Skeletal muscle tissue (tissue), 5 donors: ENCODE measurements around the gene TMEM63C. TPM values are rescaled to one million over a fixed set of nuclear protein-coding genes. Genes with fewer than 3 reads are reported as not detected.

ENCODE experiments used
- H3K27ac ChIP-seq: one replicate; pipeline ENCODE4 v1.7.0; 2013; ENCODE audit warnings: mild to moderate bottlenecking, low read depth, low read length, inconsistent platforms
- H3K27me3 ChIP-seq, 3 donors: one replicate each; pipeline ENCODE4 v1.7.0; 2013; ENCODE audit warnings: low read length in 3 of 3; ENCODE audit not compliant: control insufficient read depth in 3 of 3, insufficient read depth in 3 of 3
- H3K36me3 ChIP-seq, 3 donors: one replicate each; pipeline ENCODE4 v1.7.0; 2013; ENCODE audit warnings: low read length in 3 of 3; ENCODE audit not compliant: control insufficient read depth in 3 of 3, insufficient read depth in 3 of 3
- H3K4me1 ChIP-seq, 3 donors: one replicate each; pipeline ENCODE4 v1.7.0; 2013; ENCODE audit warnings: low read length in 3 of 3, mild to moderate bottlenecking in 3 of 3; ENCODE audit not compliant: control insufficient read depth in 3 of 3, insufficient read depth in 3 of 3
- H3K4me3 ChIP-seq, 3 donors: one replicate each; pipeline ENCODE4 v1.7.0; 2013; ENCODE audit warnings: low read length in 3 of 3
- H3K9ac ChIP-seq, 3 donors: one replicate each; pipeline ENCODE4 v1.7.0; 2013; ENCODE audit warnings: low read length in 3 of 3, mild to moderate bottlenecking in 3 of 3, moderate library complexity in 2 of 3, low read depth in 1 of 3
- H3K9me3 ChIP-seq, 3 donors: one replicate each; pipeline ENCODE4 v1.7.0; 2013; ENCODE audit warnings: low read length in 3 of 3; ENCODE audit not compliant: control insufficient read depth in 3 of 3
- small RNA-seq: library from RNA; depleted of rRNA; stranded (forward); fragments of <200 nt; gene quantifications from one replicate; pipeline ENCODE3, GENCODE V24; 2014
- total RNA-seq: library from RNA; depleted of rRNA; stranded (reverse); fragments of >200 nt; gene quantifications from one replicate; pipeline ENCODE4 v1.2.3, GENCODE V29; 2014
- donor health status: Osteomylitis.

Gene TMEM63C
- total RNA-seq, 1 donor from 2014 or later = 3.1 TPM

DNA sequence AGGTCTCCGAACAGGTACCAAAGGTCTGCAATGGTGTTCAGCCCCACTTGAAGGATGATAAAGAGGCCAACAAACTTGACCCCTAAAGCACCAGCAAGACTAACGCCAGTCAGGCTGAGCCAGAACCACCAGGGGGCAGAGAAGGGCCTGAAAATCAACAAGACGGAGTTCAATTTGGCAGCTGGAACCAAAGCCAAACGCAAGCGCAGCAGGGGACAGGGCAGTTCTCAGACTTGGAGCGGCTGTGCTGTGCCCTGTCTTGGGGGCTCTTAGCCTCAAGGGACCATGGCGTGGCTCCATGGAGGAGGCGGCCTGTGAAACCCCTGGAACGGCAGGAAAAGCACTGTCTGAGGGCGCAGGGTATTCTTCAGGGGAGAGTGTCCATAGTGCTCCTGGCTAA lies 119.5 kb downstream of the TMEM63C start:
- Histone ChIP-seq H3K27ac (no peak overlapping the region), H3K9me3 (no peaks in the 10 kb centered on the region), H3K36me3 (peaks cover 18 to 31% (median 23%) of the 10 kb centered on the region in 3 donors), H3K27me3 (no peaks in the 10 kb centered on the region), H3K9ac (peak overlapping the region; percentile 8 to 80 (median 68)), H3K4me3 (peak overlapping the region; percentile 59 to 72 (median 60)), H3K4me1 (peaks cover 14 to 44% (median 29%) of the 10 kb centered on the region in 3 donors)

DNA sequence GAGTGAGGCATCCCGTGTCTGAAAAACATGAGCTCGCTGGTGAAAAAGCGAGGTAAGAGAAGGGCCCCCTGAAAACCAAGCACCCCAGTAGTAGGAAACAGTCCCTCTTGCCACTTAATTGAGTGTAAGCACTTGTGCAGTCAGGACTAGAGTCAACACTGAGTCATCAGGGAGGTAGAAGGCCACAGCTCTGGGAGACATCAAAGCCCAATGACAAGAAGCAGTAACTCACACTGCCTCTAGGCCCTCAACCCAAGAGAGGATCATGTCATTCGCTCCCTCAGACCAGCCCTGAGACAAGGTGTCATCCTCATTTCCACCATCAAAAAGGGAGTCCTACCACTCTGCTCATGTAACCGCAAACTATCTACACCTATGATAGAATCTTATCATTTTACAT lies 121.3 kb downstream of the TMEM63C start:
- Histone ChIP-seq H3K4me1 (peaks cover 29 to 59% (median 37%) of the 10 kb centered on the region in 3 donors), H3K36me3 (peaks cover 9 to 17% (median 13%) of the 10 kb centered on the region in 3 donors), H3K9me3 (no peaks in the 10 kb centered on the region), H3K27ac (peak overlapping the region; percentile 84), H3K9ac (no peak overlapping the region), H3K27me3 (no peaks in the 10 kb centered on the region), H3K4me3 (no peak overlapping the region)

DNA sequence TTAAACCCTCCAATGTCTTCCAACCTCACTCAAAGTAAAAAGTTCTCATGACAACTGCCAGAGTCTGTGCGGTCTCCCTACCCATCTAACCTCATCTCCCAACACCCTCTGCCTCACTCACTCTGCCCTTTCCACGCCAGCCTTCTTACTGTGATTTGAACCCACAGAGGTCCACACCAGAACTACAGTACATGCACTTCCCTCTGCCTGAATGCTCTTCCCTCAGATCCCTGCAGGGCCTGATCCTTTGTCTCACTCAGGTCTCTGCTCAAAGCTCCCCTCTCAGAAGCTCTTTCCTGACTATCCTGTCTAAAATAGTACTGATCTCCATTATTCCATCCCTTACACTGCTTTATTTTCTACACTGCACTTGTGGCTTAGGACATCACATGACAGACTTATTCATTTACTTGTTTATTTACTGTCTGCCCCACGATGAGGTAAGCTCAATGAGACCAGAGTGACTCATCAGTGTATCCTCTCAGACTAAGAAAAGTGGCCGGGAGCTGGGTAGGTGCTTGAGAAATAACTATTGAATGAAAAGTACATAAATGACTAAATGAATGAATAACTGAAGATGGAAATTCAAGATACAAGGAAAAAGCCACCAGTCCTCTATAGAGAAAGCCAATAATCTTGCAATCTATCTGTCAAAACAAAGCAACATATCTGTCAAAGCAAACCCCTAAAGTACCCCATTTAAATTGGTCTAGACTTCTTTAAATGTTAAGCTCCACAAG lies 122.0 kb downstream of the TMEM63C start:
- no peaks in the 10 kb centered on the region for H3K27me3 ChIP-seq
- H3K4me1 ChIP-seq = peaks cover 29 to 59% (median 37%) of the 10 kb centered on the region in 3 donors
- peak overlapping the region; percentile 84 for H3K27ac ChIP-seq
- peak overlapping the region in 1 of 3 donors; percentile 5 for H3K9ac ChIP-seq
- no peak overlapping the region for H3K4me3 ChIP-seq
- peaks cover 3 to 10% (median 7%) of the 10 kb centered on the region in 3 donors for H3K36me3 ChIP-seq
- no peaks in the 10 kb centered on the region for H3K9me3 ChIP-seq

DNA sequence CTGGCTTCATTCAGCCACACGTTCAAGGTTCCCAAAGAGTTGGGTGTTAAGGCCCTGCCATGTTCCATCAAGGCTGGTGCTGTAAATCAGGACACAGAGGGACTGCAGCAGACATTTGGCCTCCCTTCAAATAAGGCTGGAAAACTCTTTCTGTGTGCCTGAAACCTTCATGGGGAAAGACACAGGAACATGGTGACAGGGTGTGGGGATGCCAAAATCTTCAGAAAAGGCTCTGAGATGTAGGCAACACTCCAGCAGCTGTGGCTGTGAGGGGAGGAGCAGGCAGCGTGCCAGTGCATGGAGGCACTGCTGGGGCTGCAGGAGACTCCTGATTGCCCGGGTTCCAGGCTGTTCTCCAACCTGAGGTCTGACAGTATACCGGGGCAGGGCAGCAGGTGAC lies 124.1 kb downstream of the TMEM63C start:
- Histone ChIP-seq H3K9ac (no peak overlapping the region), H3K27ac (peak overlapping the region; percentile 46), H3K4me3 (no peak overlapping the region), H3K4me1 (peaks cover 29 to 59% (median 37%) of the 10 kb centered on the region in 3 donors), H3K27me3 (no peaks in the 10 kb centered on the region), H3K9me3 (no peaks in the 10 kb centered on the region), H3K36me3 (peaks cover 0 to 2% (median 0%) of the 10 kb centered on the region in 3 donors)

DNA sequence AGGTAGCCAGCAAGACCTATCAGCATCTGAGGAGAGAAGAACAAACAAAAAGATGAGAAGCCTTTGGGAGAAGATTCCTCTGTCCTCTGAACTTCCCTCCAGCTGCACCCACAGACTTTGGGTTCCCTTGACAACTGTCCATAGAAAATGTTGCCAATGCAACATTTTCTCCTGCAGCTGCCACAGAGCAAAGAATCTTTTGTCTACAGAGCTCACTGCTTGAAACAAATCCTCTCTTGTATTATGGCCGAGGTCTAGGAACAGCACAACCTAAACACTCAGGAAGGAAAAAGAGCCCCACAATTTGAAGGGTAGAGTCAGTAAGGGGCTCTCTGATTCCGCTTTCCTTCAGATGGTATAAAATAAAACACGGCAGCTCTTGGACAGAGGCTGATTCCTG lies 124.8 kb downstream of the TMEM63C start:
- Histone ChIP-seq H3K9ac (peak overlapping the region in 1 of 3 donors; percentile 26), H3K27me3 (no peaks in the 10 kb centered on the region), H3K27ac (peak overlapping the region; percentile 46), H3K9me3 (no peaks in the 10 kb centered on the region), H3K4me3 (no peak overlapping the region), H3K4me1 (peaks cover 31 to 54% (median 35%) of the 10 kb centered on the region in 3 donors), H3K36me3 (peaks cover 0 to 2% (median 0%) of the 10 kb centered on the region in 3 donors)

DNA sequence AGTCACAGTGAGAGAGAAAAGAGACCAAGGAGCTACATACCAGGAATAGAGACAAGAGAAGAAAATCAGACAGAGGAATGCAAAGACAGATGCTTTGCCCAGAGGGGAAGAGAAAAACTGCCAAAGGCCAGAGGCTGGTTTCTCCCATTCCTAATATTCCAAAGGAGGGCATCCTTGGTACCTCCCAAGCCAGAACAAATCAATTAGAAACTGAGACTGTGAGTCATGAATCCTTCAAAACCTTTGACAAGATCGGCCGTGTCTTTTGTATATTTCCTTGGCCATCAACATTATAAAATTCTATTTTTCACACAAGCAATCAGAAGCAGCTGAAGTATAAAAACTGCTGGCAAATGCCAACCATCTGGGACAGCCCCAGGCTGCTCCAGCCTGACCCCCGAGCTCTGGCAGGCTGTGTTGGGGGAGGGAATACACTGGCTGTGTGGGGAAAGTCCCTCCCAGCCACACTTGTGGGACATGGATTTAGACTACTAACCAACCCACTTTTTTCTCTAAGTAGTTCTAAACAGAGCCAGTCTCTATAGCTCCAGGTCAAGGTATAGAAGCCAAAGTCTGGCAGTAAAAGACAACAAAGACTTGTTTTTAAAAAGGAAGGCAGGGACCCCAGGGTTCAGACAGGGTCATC lies 125.4 kb downstream of the TMEM63C start:
- Histone ChIP-seq H3K36me3 (peaks cover 0 to 2% (median 0%) of the 10 kb centered on the region in 3 donors), H3K27ac (peak overlapping the region; percentile 55), H3K4me3 (peak overlapping the region in 1 of 3 donors; percentile 6), H3K27me3 (no peaks in the 10 kb centered on the region), H3K9me3 (no peaks in the 10 kb centered on the region), H3K4me1 (peaks cover 28 to 52% (median 34%) of the 10 kb centered on the region in 3 donors), H3K9ac (peak overlapping the region; percentile 36 to 48 (median 37))

Small RNA genes within 50 kb of the gene (small RNA-seq; reads per million reads assigned to genes)
- gene MIR1260A = not detected
- gene RF00421 = not detected

Other genes with a start within 250 kb of the TMEM63C start
- 20.9 TPM for gene IRF2BPL, start 153.1 kb upstream of the TMEM63C start, total RNA-seq
- 13.6 TPM for gene CIPC, start 83.5 kb upstream of the TMEM63C start, total RNA-seq
- 0.52 TPM for gene ZDHHC22, start 40.0 kb upstream of the TMEM63C start, total RNA-seq
- gene NGB, start 89.4 kb downstream of the TMEM63C start, total RNA-seq = not detected
- gene POMT2, start 139.1 kb downstream of the TMEM63C start, total RNA-seq = 14.6 TPM
- gene GSTZ1, start 139.2 kb downstream of the TMEM63C start, total RNA-seq = 25.1 TPM
- gene TMED8, start 195.3 kb downstream of the TMEM63C start, total RNA-seq = 3.7 TPM
- not detected for gene SAMD15, start 195.6 kb downstream of the TMEM63C start, total RNA-seq
- 0.52 TPM for gene NOXRED1, start 241.7 kb downstream of the TMEM63C start, total RNA-seq